Measurements from ENCODE around the gene DSTYK.

DNA sequence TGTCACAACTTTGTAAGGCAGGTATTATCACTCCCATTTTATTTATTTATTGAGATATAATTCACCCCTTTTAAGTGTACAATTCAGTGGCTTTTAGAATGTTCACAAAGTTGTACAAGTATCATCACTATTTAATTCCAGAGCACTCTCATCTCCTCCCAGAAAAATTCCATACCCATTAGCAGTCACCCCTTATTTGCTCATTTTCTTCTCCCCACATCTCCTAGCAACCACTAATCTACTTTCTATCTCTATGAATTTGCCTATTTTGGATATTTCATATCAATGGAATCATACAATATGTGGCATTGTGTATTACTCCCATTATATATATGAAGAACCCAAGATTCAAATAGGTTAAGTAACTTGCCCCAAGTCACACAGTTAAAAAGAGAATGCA, 7.0 kb downstream of the DSTYK start:
- TF ChIP-seq, protein P1, sequence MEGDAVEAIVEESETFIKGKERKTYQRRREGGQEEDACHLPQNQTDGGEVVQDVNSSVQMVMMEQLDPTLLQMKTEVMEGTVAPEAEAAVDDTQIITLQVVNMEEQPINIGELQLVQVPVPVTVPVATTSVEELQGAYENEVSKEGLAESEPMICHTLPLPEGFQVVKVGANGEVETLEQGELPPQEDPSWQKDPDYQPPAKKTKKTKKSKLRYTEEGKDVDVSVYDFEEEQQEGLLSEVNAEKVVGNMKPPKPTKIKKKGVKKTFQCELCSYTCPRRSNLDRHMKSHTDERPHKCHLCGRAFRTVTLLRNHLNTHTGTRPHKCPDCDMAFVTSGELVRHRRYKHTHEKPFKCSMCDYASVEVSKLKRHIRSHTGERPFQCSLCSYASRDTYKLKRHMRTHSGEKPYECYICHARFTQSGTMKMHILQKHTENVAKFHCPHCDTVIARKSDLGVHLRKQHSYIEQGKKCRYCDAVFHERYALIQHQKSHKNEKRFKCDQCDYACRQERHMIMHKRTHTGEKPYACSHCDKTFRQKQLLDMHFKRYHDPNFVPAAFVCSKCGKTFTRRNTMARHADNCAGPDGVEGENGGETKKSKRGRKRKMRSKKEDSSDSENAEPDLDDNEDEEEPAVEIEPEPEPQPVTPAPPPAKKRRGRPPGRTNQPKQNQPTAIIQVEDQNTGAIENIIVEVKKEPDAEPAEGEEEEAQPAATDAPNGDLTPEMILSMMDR (conservative IDR thresholded peaks at IDR 0.05), result no peak
- no peak for TF ChIP-seq ZFX (IDR thresholded peaks at IDR 0.05)

Data from C4-2B (cell line).